K562 (cell line): ENCODE results near the gene NNAT. TPM values are rescaled to one million over a fixed set of nuclear protein-coding genes. Genes with fewer than 3 reads are reported as not detected.
A peak's percentile ranks its signal among the peaks of the same experiment; 100 is the strongest.

Experiments used
- ATAC-seq: fragments of 200-7000 bp; cut with Tn5 transposase; 3 replicates; pipeline ENCODE4 v1.9.1; 2020; ENCODE audit warnings: moderate library complexity
- BruUV-seq: library from RNA; stranded (reverse); fragments of 400-500 nt; replicated peaks from 2 replicates; lab custom pipeline; 2021; lab: Mats Ljungman, UMichigan
- CTCF ChIA-PET: fragments of 300-600 bp; formaldehyde crosslinking; extraction: SDS; loops from one replicate; lab custom pipeline; 2021; ENCODE audit warnings: low intra/inter-chr PET ratio; lab: Yijun Ruan, JAX
- POLR2A ChIA-PET: fragments of 300-600, 350-650 bp; sonication (Branson Sonifier 250); formaldehyde crosslinking; extraction: SDS; loops from one replicate; lab custom pipeline; 2021; ENCODE audit warnings: antibody characterized with exemption, inconsistent platforms; lab: Yijun Ruan, JAX
- DNase-seq, 4 experiments: peaks; one replicate each; pipeline versions ENCODE4 v3.0.0 to v3.0.0-alpha.2; 2011 to 2018; ENCODE audit warnings: low spot score in 3 of 4, mixed read lengths in 3 of 4; ENCODE audit errors: extremely low read depth in 1 of 4
- FAIRE-seq: peaks from 2 replicates; lab custom pipeline; 2011; peaks lifted over from hg19 to GRCh38; lab: Jason Lieb, UNC
- H2AFZ ChIP-seq: 2 replicates; pipeline ENCODE4 v1.6.0; 2011; ENCODE audit warnings: low read depth, low read length, control low read depth, inconsistent platforms
- H3K27ac ChIP-seq: fragments of 200-600 bp; 3 replicates; pipeline ENCODE4 v1.8.0; 2011; ENCODE audit warnings: low read depth, mild to moderate bottlenecking, control low read depth, inconsistent platforms, low read length, moderate library complexity, mixed read lengths; ENCODE audit errors: extremely low read depth
- H3K27me3 ChIP-seq, 2 experiments: fragments of 300-600 bp in 1 of 2; 2 replicates in 1 of 2; 3 replicates in 1 of 2; pipeline versions ENCODE4 v1.6.0 to v1.8.0; 2011; ENCODE audit warnings: inconsistent platforms in 2 of 2, low read length in 2 of 2, mild to moderate bottlenecking in 1 of 2, mixed read lengths in 1 of 2, moderate library complexity in 1 of 2; ENCODE audit not compliant: control insufficient read depth in 2 of 2, insufficient read depth in 2 of 2
- H3K36me3 ChIP-seq: fragments of 300-600 bp; 3 replicates; pipeline ENCODE4 v1.8.0; 2011; ENCODE audit warnings: mild to moderate bottlenecking, low read length, inconsistent platforms; ENCODE audit not compliant: control insufficient read depth, insufficient read depth
- H3K4me1 ChIP-seq, 2 experiments: fragments of 200-600 bp in 1 of 2; replicated peaks in 1 of 2; 2 replicates in 1 of 2; 3 replicates in 1 of 2; pipeline versions ENCODE4 v1.5.1 to v1.8.0; 2011; ENCODE audit warnings: inconsistent platforms in 2 of 2, low read length in 2 of 2, mild to moderate bottlenecking in 1 of 2, mixed read lengths in 1 of 2, moderate library complexity in 1 of 2; ENCODE audit not compliant: control insufficient read depth in 2 of 2, insufficient read depth in 2 of 2
- H3K4me2 ChIP-seq: 2 replicates; pipeline ENCODE4 v1.6.1; 2011; ENCODE audit warnings: low read length, control low read depth, inconsistent platforms, mixed read lengths; ENCODE audit not compliant: insufficient read depth
- H3K4me3 ChIP-seq: fragments of 200-600 bp; sonication (generic), shearing (Covaris generic); 2 replicates; pipeline ENCODE4 v1.5.1; 2016; ENCODE audit warnings: control low read depth, inconsistent platforms
- H3K79me2 ChIP-seq: fragments of 200-600 bp; 3 replicates; pipeline ENCODE4 v1.8.0; 2011; ENCODE audit warnings: low read length, inconsistent platforms; ENCODE audit not compliant: control insufficient read depth, insufficient read depth
- H3K9ac ChIP-seq, 2 experiments: 2 replicates each; pipeline versions ENCODE4 v1.6.0 to v1.6.1; 2011; ENCODE audit warnings: low read depth in 2 of 2, low read length in 2 of 2, control low read depth in 1 of 2, inconsistent platforms in 1 of 2, mild to moderate bottlenecking in 1 of 2, mixed read lengths in 1 of 2; ENCODE audit not compliant: insufficient read depth in 1 of 2
- H3K9me1 ChIP-seq: one replicate; pipeline ENCODE4 v1.6.0; 2011; ENCODE audit warnings: inconsistent platforms, mild to moderate bottlenecking, low read length, moderate library complexity; ENCODE audit not compliant: control insufficient read depth, insufficient read depth
- H3K9me3 ChIP-seq: replicated peaks from 2 replicates; pipeline ENCODE4 v1.5.1; 2011; ENCODE audit warnings: low read depth, low read length, inconsistent platforms; ENCODE audit not compliant: control insufficient read depth, insufficient read depth
- H4K20me1 ChIP-seq: replicated peaks from 2 replicates; pipeline ENCODE4 v1.6.1; 2011; ENCODE audit warnings: low read length, inconsistent platforms, mixed read lengths; ENCODE audit not compliant: control insufficient read depth, insufficient read depth
- BACH1 ChIP-seq: fragments of 200-800 bp; sonication (Bioruptor generic); IDR thresholded peaks from 2 replicates; pipeline ENCODE4 v1.6.1; 2016; ENCODE audit warnings: missing genetic modification characterization, missing compliant biosample characterization
- BRF1 ChIP-seq: IDR thresholded peaks from 3 replicates; pipeline ENCODE4 v1.6.1; 2011; ENCODE audit warnings: borderline replicate concordance, mild to moderate bottlenecking; ENCODE audit not compliant: insufficient read length; ENCODE audit errors: extremely low read depth
- CBFA2T2 ChIP-seq: fragments of 450-650 bp; conservative IDR thresholded peaks from 2 replicates; pipeline ENCODE4 v1.6.1; 2017; ENCODE audit warnings: mild to moderate bottlenecking
- CBX8 ChIP-seq: fragments of 200-600 bp; sonication (generic); IDR thresholded peaks from 2 replicates; pipeline ENCODE4 v1.6.1; 2012; ENCODE audit warnings: borderline replicate concordance, mixed run types, low read depth, mild to moderate bottlenecking, moderate library complexity, mixed read lengths, low read length, control low read depth, inconsistent platforms; ENCODE audit not compliant: poor library complexity, severe bottlenecking; ENCODE audit errors: extremely low read depth
- ELF4 ChIP-seq: fragments of 450-650 bp; formaldehyde crosslinking; IDR thresholded peaks from 2 replicates; pipeline ENCODE4 v1.4.0; 2022; ENCODE audit warnings: missing genetic modification characterization
- HDAC6 ChIP-seq: IDR thresholded peaks from 2 replicates; pipeline ENCODE4 v1.6.1; 2012; ENCODE audit warnings: low read depth, mild to moderate bottlenecking, control low read depth, inconsistent platforms, low read length, moderate library complexity
- HNRNPH1 ChIP-seq: fragments of 200-400 bp; formaldehyde crosslinking; optimal IDR thresholded peaks from 2 replicates; pipeline ENCODE3; 2017; ENCODE audit warnings: low read depth, mild to moderate bottlenecking, low read length, moderate library complexity
- NFYB ChIP-seq: IDR thresholded peaks from 2 replicates; pipeline ENCODE4 v1.6.1; 2011; ENCODE audit warnings: mild to moderate bottlenecking, moderate library complexity; ENCODE audit not compliant: insufficient read length; ENCODE audit errors: extremely low read depth
- SAP30 ChIP-seq: fragments of 200-600 bp; sonication (generic); IDR thresholded peaks from 2 replicates; pipeline ENCODE4 v1.6.1; 2012; ENCODE audit warnings: borderline replicate concordance, low read depth, mild to moderate bottlenecking, moderate library complexity, low read length, control low read depth, inconsistent platforms; ENCODE audit not compliant: insufficient read depth, poor library complexity, severe bottlenecking
- TRIM28 ChIP-seq: fragments of 450-650 bp; IDR thresholded peaks from 2 replicates; pipeline ENCODE4 v1.6.1; 2017
- ZBTB43 ChIP-seq: sonication (generic); formaldehyde crosslinking; IDR thresholded peaks from 2 replicates; pipeline ENCODE4 v1.8.0; 2023; ENCODE audit warnings: mild to moderate bottlenecking, missing genetic modification reagents
- ZNF197 ChIP-seq: fragments of 200-800 bp; sonication (Bioruptor generic); IDR thresholded peaks from 2 replicates; pipeline ENCODE4 v1.6.1; 2016; ENCODE audit warnings: low read depth, missing genetic modification characterization, missing compliant biosample characterization
- ZNF512 ChIP-seq: IDR thresholded peaks from 2 replicates; pipeline ENCODE4 v1.6.1; 2016; ENCODE audit warnings: missing genetic modification characterization, missing compliant biosample characterization
- ZNF766 ChIP-seq: fragments of 200-800 bp; sonication (Bioruptor generic); conservative IDR thresholded peaks from 2 replicates; pipeline ENCODE4 v1.6.1; 2016; ENCODE audit warnings: missing genetic modification characterization, missing compliant biosample characterization
- WGBS: fragments of 100-300 bp; shearing (Covaris generic); methylation state at CpG from one replicate; pipeline ENCODE4 v1.1.6; 2016; ENCODE audit warnings: low coverage, mixed read lengths; ENCODE audit not compliant: insufficient coverage; ENCODE audit errors: missing lambda C conversion rate; 5-methylcytosine and 5-hydroxymethylcytosine counted together
- in situ Hi-C: fragments of 300-500 bp; cut with MboI; formaldehyde crosslinking; loops from 4 replicates; pipeline ENCODE4 v1.15.0; 2018; ENCODE audit warnings: inconsistent platforms, mixed read lengths
- intact Hi-C: fragments of 100-400 bp; cut with micrococcal nuclease; formaldehyde crosslinking; loops from 2 replicates; pipeline ENCODE4 v1.14.2; 2022
- polyA plus RNA-seq, 8 experiments: library from polyadenylated mRNA; depleted of rRNA in 4 of 8; stranded (reverse) in 5 of 8; unstranded in 3 of 8; fragments of >200 nt; fragmentation: Nextera tagmentation in 2 of 8; fragmentation: Illumina TruSeq in 1 of 8; extraction: Ambion mirVana in 2 of 8; extraction: Trizol in 1 of 8; gene quantifications; 2 replicates each; pipeline versions ENCODE4 v1.2.1 to v1.2.3, GENCODE V29; 2011 to 2014; ENCODE audit warnings: inconsistent platforms in 1 of 8, missing spikeins in 1 of 8
- total RNA-seq, 7 experiments: library from RNA; depleted of rRNA in 6 of 7; stranded (reverse); fragments of >200 nt in 6 of 7; fragmentation: Illumina TruSeq in 2 of 7; extraction: Trizol in 2 of 7; gene quantifications; 2 replicates each; pipeline versions ENCODE4 v1.2.1 to v1.2.3, GENCODE V29; 2011 to 2021; ENCODE audit warnings: low replicate concordance in 1 of 7

The NNAT gene
- total and polyA plus RNA-seq, 9 of the 15 experiments (the other 6 are each of a cell fraction or from before 2014, with no cell fraction given), result 0.13 TPM; not detected in 8

- TF ChIP-seq ZNF197 (CRISPR knock-in tag), result 0 out of 2 replicates have a peak, but pooled peaks have one; percentile 22
Observed at GRCh38 chr20:37527638-37528445, 6.8 kb downstream of the NNAT start, which contains the start of gene BLCAP (continued).

GRCh38 chr20:37528446-37529213 lies 7.6 kb downstream of the NNAT start:
- BruUV-seq, result TSS peak; percentile 96
- peak overlapping the region; percentile 97 for H3K27ac ChIP-seq
- peak overlapping the region; percentile 94 for H2AFZ ChIP-seq
- ChIA-PET CTCF (interaction anchor here (1.6 kb wide), 1 partner anchor 336 kb away, joined by 3 read pairs; no protein-coding TSS in a partner anchor), POLR2A (interaction anchor here (0.6 to 1.0 kb wide), 3 partner anchors 149 to 433 kb away, joined by 3 read pairs; partner anchors contain the start of gene RBL1)
- DNase-seq, result no peak
- intact Hi-C loops (loop anchor here (2.0 to 5.0 kb wide), 2 partner anchors 136 to 246 kb away; no protein-coding TSS in a partner anchor), in situ Hi-C loops (loop anchor here (5.0 kb wide), 1 partner anchor 256 kb away; no protein-coding TSS in a partner anchor)
- 0 out of 3 replicates have a peak, but pooled peaks cover 5% of the 10 kb centered on the region for H3K36me3 ChIP-seq
- peak; percentile 11 for ATAC-seq
- H3K4me2 ChIP-seq, result peak overlapping the region; percentile 85
- no peaks in the 10 kb centered on the region for H3K27me3 ChIP-seq
- no peaks in the 10 kb centered on the region for H3K9me3 ChIP-seq
- peaks cover 28 to 32% of the 10 kb centered on the region in 2 experiments for H3K4me1 ChIP-seq
- no peaks in the 10 kb centered on the region; the same call in 1 of the 2 replicates for H4K20me1 ChIP-seq
- peaks cover 4% of the 10 kb centered on the region for H3K9me1 ChIP-seq
- WGBS, result 49% methylated on average over 10 of the region's 10 CpGs
- H3K79me2 ChIP-seq, result peaks cover 38% of the 10 kb centered on the region
- peak; percentile 26 for FAIRE-seq
- H3K9ac ChIP-seq, result peak overlapping the region; percentile 88 to 92
- H3K4me3 ChIP-seq, result peak overlapping the region; percentile 84
- TF ChIP-seq ZNF512 (tag), result 0 out of 2 replicates have a peak, but pooled peaks have one; percentile 20
- TF ChIP-seq BACH1 (tag), result no peak
- no peak for TF ChIP-seq SAP30
- 0 out of 2 replicates have a peak, but pooled peaks have one; percentile 10 for TF ChIP-seq ZNF766
- no peak for TF ChIP-seq HNRNPH1
- TF ChIP-seq CBX8, result no peak
- TF ChIP-seq TRIM28, result peak; percentile 78
- no peak for TF ChIP-seq BRF1
- TF ChIP-seq NFYB, result no peak
- TF ChIP-seq HDAC6, result no peak
- 0 out of 2 replicates have a peak, but pooled peaks have one; percentile 31 for TF ChIP-seq ZBTB43
- TF ChIP-seq ELF4, result no peak
- no peak for TF ChIP-seq CBFA2T2
